K562 (cell line): ENCODE data around the gene ULBP1. TPM values are rescaled to one million over a fixed set of nuclear protein-coding genes. Genes with fewer than 3 reads are reported as not detected.

ENCODE experiments used
- ATAC-seq: fragments of 200-7000 bp; cut with Tn5 transposase; 3 replicates; pipeline ENCODE4 v1.9.1; 2020; ENCODE audit warnings: moderate library complexity
- BruUV-seq: library from RNA; stranded (reverse); fragments of 400-500 nt; replicated peaks from 2 replicates; lab custom pipeline; 2021; lab: Mats Ljungman, UMichigan
- CTCF ChIA-PET: fragments of 300-600 bp; formaldehyde crosslinking; extraction: SDS; loops from one replicate; lab custom pipeline; 2021; ENCODE audit warnings: low intra/inter-chr PET ratio; lab: Yijun Ruan, JAX
- POLR2A ChIA-PET: fragments of 300-600, 350-650 bp; sonication (Branson Sonifier 250); formaldehyde crosslinking; extraction: SDS; loops from one replicate; lab custom pipeline; 2021; ENCODE audit warnings: antibody characterized with exemption, inconsistent platforms; lab: Yijun Ruan, JAX
- DNase-seq, 4 experiments: peaks; one replicate each; pipeline versions ENCODE4 v3.0.0 to v3.0.0-alpha.2; 2011 to 2018; ENCODE audit warnings: low spot score in 3 of 4, mixed read lengths in 3 of 4; ENCODE audit errors: extremely low read depth in 1 of 4
- FAIRE-seq: peaks from 2 replicates; lab custom pipeline; 2011; peaks lifted over from hg19 to GRCh38; lab: Jason Lieb, UNC
- H2AFZ ChIP-seq: 2 replicates; pipeline ENCODE4 v1.6.0; 2011; ENCODE audit warnings: low read depth, low read length, control low read depth, inconsistent platforms
- H3K27ac ChIP-seq: fragments of 200-600 bp; 3 replicates; pipeline ENCODE4 v1.8.0; 2011; ENCODE audit warnings: low read depth, mild to moderate bottlenecking, control low read depth, inconsistent platforms, low read length, moderate library complexity, mixed read lengths; ENCODE audit errors: extremely low read depth
- H3K27me3 ChIP-seq, 2 experiments: fragments of 300-600 bp in 1 of 2; 2 replicates in 1 of 2; 3 replicates in 1 of 2; pipeline versions ENCODE4 v1.6.0 to v1.8.0; 2011; ENCODE audit warnings: inconsistent platforms in 2 of 2, low read length in 2 of 2, mild to moderate bottlenecking in 1 of 2, mixed read lengths in 1 of 2, moderate library complexity in 1 of 2; ENCODE audit not compliant: control insufficient read depth in 2 of 2, insufficient read depth in 2 of 2
- H3K36me3 ChIP-seq: fragments of 300-600 bp; 3 replicates; pipeline ENCODE4 v1.8.0; 2011; ENCODE audit warnings: mild to moderate bottlenecking, low read length, inconsistent platforms; ENCODE audit not compliant: control insufficient read depth, insufficient read depth
- H3K4me1 ChIP-seq, 2 experiments: fragments of 200-600 bp in 1 of 2; replicated peaks in 1 of 2; 2 replicates in 1 of 2; 3 replicates in 1 of 2; pipeline versions ENCODE4 v1.5.1 to v1.8.0; 2011; ENCODE audit warnings: inconsistent platforms in 2 of 2, low read length in 2 of 2, mild to moderate bottlenecking in 1 of 2, mixed read lengths in 1 of 2, moderate library complexity in 1 of 2; ENCODE audit not compliant: control insufficient read depth in 2 of 2, insufficient read depth in 2 of 2
- H3K4me2 ChIP-seq: 2 replicates; pipeline ENCODE4 v1.6.1; 2011; ENCODE audit warnings: low read length, control low read depth, inconsistent platforms, mixed read lengths; ENCODE audit not compliant: insufficient read depth
- H3K4me3 ChIP-seq: fragments of 200-600 bp; sonication (generic), shearing (Covaris generic); 2 replicates; pipeline ENCODE4 v1.5.1; 2016; ENCODE audit warnings: control low read depth, inconsistent platforms
- H3K79me2 ChIP-seq: fragments of 200-600 bp; 3 replicates; pipeline ENCODE4 v1.8.0; 2011; ENCODE audit warnings: low read length, inconsistent platforms; ENCODE audit not compliant: control insufficient read depth, insufficient read depth
- H3K9ac ChIP-seq, 2 experiments: 2 replicates each; pipeline versions ENCODE4 v1.6.0 to v1.6.1; 2011; ENCODE audit warnings: low read depth in 2 of 2, low read length in 2 of 2, control low read depth in 1 of 2, inconsistent platforms in 1 of 2, mild to moderate bottlenecking in 1 of 2, mixed read lengths in 1 of 2; ENCODE audit not compliant: insufficient read depth in 1 of 2
- H3K9me1 ChIP-seq: one replicate; pipeline ENCODE4 v1.6.0; 2011; ENCODE audit warnings: inconsistent platforms, mild to moderate bottlenecking, low read length, moderate library complexity; ENCODE audit not compliant: control insufficient read depth, insufficient read depth
- H3K9me3 ChIP-seq: replicated peaks from 2 replicates; pipeline ENCODE4 v1.5.1; 2011; ENCODE audit warnings: low read depth, low read length, inconsistent platforms; ENCODE audit not compliant: control insufficient read depth, insufficient read depth
- H4K20me1 ChIP-seq: replicated peaks from 2 replicates; pipeline ENCODE4 v1.6.1; 2011; ENCODE audit warnings: low read length, inconsistent platforms, mixed read lengths; ENCODE audit not compliant: control insufficient read depth, insufficient read depth
- ETV6 ChIP-seq, 3 experiments: fragments of 150-350 bp in 1 of 3; sonication (generic) in 1 of 3; formaldehyde crosslinking in 1 of 3; IDR thresholded peaks; 2 replicates each; pipeline versions ENCODE4 v1.6.1 to v1.8.0; 2014 to 2022; ENCODE audit warnings: borderline replicate concordance in 2 of 3, low read depth in 2 of 3, antibody characterized with exemption in 1 of 3, low read length in 1 of 3, mild to moderate bottlenecking in 1 of 3, missing genetic modification reagents in 1 of 3
- HDAC2 ChIP-seq: fragments of 450-650 bp; IDR thresholded peaks from 2 replicates; pipeline ENCODE4 v1.6.1; 2016; ENCODE audit warnings: mild to moderate bottlenecking
- HES1 ChIP-seq: fragments of 450-650 bp; IDR thresholded peaks from 2 replicates; pipeline ENCODE4 v1.6.1; 2016; ENCODE audit warnings: low read depth, mild to moderate bottlenecking, moderate library complexity
- MEF2D ChIP-seq: conservative IDR thresholded peaks from 2 replicates; pipeline ENCODE4 v1.6.1; 2016; ENCODE audit warnings: low read depth, missing genetic modification characterization, missing compliant biosample characterization
- POLR2H ChIP-seq: IDR thresholded peaks from 2 replicates; pipeline ENCODE4 v1.6.1; 2016; ENCODE audit warnings: missing genetic modification characterization, low read depth, mild to moderate bottlenecking, control low read depth, missing compliant biosample characterization, moderate library complexity
- RBM15 ChIP-seq: fragments of 200-400 bp; formaldehyde crosslinking; IDR thresholded peaks from 2 replicates; pipeline ENCODE4 v1.6.1; 2018; ENCODE audit warnings: mild to moderate bottlenecking, low read length, moderate library complexity; ENCODE audit not compliant: insufficient read depth
- REST ChIP-seq, 2 experiments: fragments of 450-650 bp; formaldehyde crosslinking in 1 of 2; IDR thresholded peaks; 2 replicates each; pipeline versions ENCODE4 v1.4.0 to v1.6.1; 2014 to 2020; ENCODE audit warnings: mild to moderate bottlenecking in 2 of 2, borderline replicate concordance in 1 of 2, low read depth in 1 of 2
- SIRT6 ChIP-seq: IDR thresholded peaks from one replicate; pipeline ENCODE4 v1.6.1; 2012; ENCODE audit warnings: low read depth, mild to moderate bottlenecking, control low read depth, inconsistent platforms, low read length, moderate library complexity
- ZNF212 ChIP-seq: fragments of 450-650 bp; formaldehyde crosslinking; IDR thresholded peaks from 2 replicates; pipeline ENCODE4 v1.4.0; 2020; ENCODE audit warnings: mild to moderate bottlenecking
- ZNF347 ChIP-seq: fragments of 450-650 bp; formaldehyde crosslinking; IDR thresholded peaks from 2 replicates; pipeline ENCODE4 v1.4.0; 2020; ENCODE audit warnings: low read depth, mild to moderate bottlenecking, moderate library complexity
- ZNF395 ChIP-seq: fragments of 200-800 bp; sonication (Bioruptor generic); IDR thresholded peaks from 2 replicates; pipeline ENCODE4 v1.6.1; 2017; ENCODE audit warnings: missing genetic modification characterization, missing compliant biosample characterization
- WGBS: fragments of 100-300 bp; shearing (Covaris generic); methylation state at CpG from one replicate; pipeline ENCODE4 v1.1.6; 2016; ENCODE audit warnings: low coverage, mixed read lengths; ENCODE audit not compliant: insufficient coverage; ENCODE audit errors: missing lambda C conversion rate; 5-methylcytosine and 5-hydroxymethylcytosine counted together
- in situ Hi-C: fragments of 300-500 bp; cut with MboI; formaldehyde crosslinking; loops from 4 replicates; pipeline ENCODE4 v1.15.0; 2018; ENCODE audit warnings: inconsistent platforms, mixed read lengths
- intact Hi-C: fragments of 100-400 bp; cut with micrococcal nuclease; formaldehyde crosslinking; loops from 2 replicates; pipeline ENCODE4 v1.14.2; 2022
- polyA plus RNA-seq, 8 experiments: library from polyadenylated mRNA; depleted of rRNA in 4 of 8; stranded (reverse) in 5 of 8; unstranded in 3 of 8; fragments of >200 nt; fragmentation: Nextera tagmentation in 2 of 8; fragmentation: Illumina TruSeq in 1 of 8; extraction: Ambion mirVana in 2 of 8; extraction: Trizol in 1 of 8; gene quantifications; 2 replicates each; pipeline versions ENCODE4 v1.2.1 to v1.2.3, GENCODE V29; 2011 to 2014; ENCODE audit warnings: inconsistent platforms in 1 of 8, missing spikeins in 1 of 8
- total RNA-seq, 7 experiments: library from RNA; depleted of rRNA in 6 of 7; stranded (reverse); fragments of >200 nt in 6 of 7; fragmentation: Illumina TruSeq in 2 of 7; extraction: Trizol in 2 of 7; gene quantifications; 2 replicates each; pipeline versions ENCODE4 v1.2.1 to v1.2.3, GENCODE V29; 2011 to 2021; ENCODE audit warnings: low replicate concordance in 1 of 7

Gene ULBP1
- total and polyA plus RNA-seq, 9 of the 15 experiments (the other 6 are each of a cell fraction or from before 2014, with no cell fraction given), result 0.33 to 6.0 (median 2.5) TPM

GRCh38 chr6:149933036-149933435 is 30.7 kb upstream of the ULBP1 start:
- no peak for FAIRE-seq
- no peak overlapping the region for H3K4me3 ChIP-seq
- no peaks in the 10 kb centered on the region for H3K79me2 ChIP-seq
- no peaks in the 10 kb centered on the region for H3K36me3 ChIP-seq
- H3K27me3 ChIP-seq, result peaks cover 20 to 40% of the 10 kb centered on the region in 2 experiments
- H3K9ac ChIP-seq, result no peak overlapping the region
- DNase-seq, result no peak
- in situ Hi-C loops, result loop anchor here (5.0 kb wide), 1 partner anchor 879 kb away; no protein-coding TSS in a partner anchor
- ATAC-seq, result no peak
- no peaks in the 10 kb centered on the region for H3K9me1 ChIP-seq
- 1% methylated on average over 5 of the region's 5 CpGs for WGBS
- no peaks in the 10 kb centered on the region for H3K4me1 ChIP-seq
- ChIA-PET CTCF (interaction anchor here (1.0 to 5.1 kb wide), 3 partner anchors 80 to 402 kb away, joined by 3 to 70 read pairs (median 4); no protein-coding TSS in a partner anchor), POLR2A (no interaction called here)
- no TSS peak for BruUV-seq
- no peak overlapping the region; the same call in 2 of the 3 replicates for H3K27ac ChIP-seq
- intact Hi-C loops, result loop anchor here (5.0 to 10.0 kb wide), 4 partner anchors 134 to 884 kb away; partner anchors contain the start of gene ULBP3
- H4K20me1 ChIP-seq, result no peaks in the 10 kb centered on the region
- no peaks in the 10 kb centered on the region for H3K9me3 ChIP-seq
- no peak overlapping the region for H3K4me2 ChIP-seq
- no peak overlapping the region for H2AFZ ChIP-seq
- TF ChIP-seq ZNF395 (no peak), HDAC2 (no peak), REST (IDR thresholded peaks at IDR 0.05; ENCODE audit: borderline replicate concordance) (no peak), REST (CRISPR knock-in tag; IDR thresholded peaks at IDR 0.05; ENCODE audit: low read depth) (no peak), RBM15 (no peak), SIRT6 (no peak), HES1 (no peak), ETV6 (IDR thresholded peaks at IDR 0.05; ENCODE audit: borderline replicate concordance in 1 of 2, low read depth in 2 of 2, low read length in 1 of 2) (no peak), ETV6 (CRISPR knock-in tag; IDR thresholded peaks at IDR 0.05; ENCODE audit: borderline replicate concordance) (no peak), MEF2D (tag) (no peak), POLR2H (tag) (no peak), ZNF347 (CRISPR knock-in tag) (no peak), ZNF212 (CRISPR knock-in tag) (no peak)
